B cell (primary cell): ENCODE measurements around the gene ADGRF1. TPM values are rescaled to one million over a fixed set of nuclear protein-coding genes. Genes with fewer than 3 reads are reported as not detected.

Experiments
- ATAC-seq: fragments of 200-7000 bp; cut with Tn5 transposase; one replicate; pipeline ENCODE4 v1.10.0; 2021; ENCODE audit warnings: low read depth, mild to moderate bottlenecking, moderate number of reproducible peaks, moderate library complexity
- CTCF ChIA-PET: fragments of 350-600 bp; sonication (Branson Sonifier 250); formaldehyde crosslinking; loops from one replicate; lab custom pipeline; 2021; ENCODE audit warnings: antibody characterized with exemption, inconsistent platforms; lab: Charles Lee
- POLR2A ChIA-PET: fragments of 350-600 bp; sonication (Branson Sonifier 250); formaldehyde crosslinking; loops from one replicate; lab custom pipeline; 2021; ENCODE audit warnings: antibody characterized with exemption; lab: Charles Lee
- DNase-seq: peaks from one replicate; pipeline ENCODE4 v3.0.0; 2013
- H2AFZ ChIP-seq: 2 replicates; pipeline ENCODE4 v1.6.1; 2012; ENCODE audit warnings: mild to moderate bottlenecking, low read depth, low read length; ENCODE audit not compliant: insufficient read depth, poor library complexity, severe bottlenecking
- H3K27ac ChIP-seq, 2 donors: 1 replicate in 1 of 2; 2 replicates in 1 of 2; pipeline ENCODE4 v1.5.1; 2012 to 2013; ENCODE audit warnings: low read length in 2 of 2, mild to moderate bottlenecking in 2 of 2, moderate library complexity in 1 of 2
- H3K27me3 ChIP-seq, 4 experiments: fragments of 200-600 bp in 1 of 4; sonication (generic) in 1 of 4; replicated peaks in 1 of 4; 1 replicate in 2 of 4; 2 replicates in 2 of 4; pipeline versions ENCODE4 v1.6.1 to v1.7.0; 2013 to 2016; ENCODE audit warnings: low read length in 3 of 4, mild to moderate bottlenecking in 2 of 4, mixed read lengths in 1 of 4, moderate library complexity in 1 of 4; ENCODE audit not compliant: insufficient read depth in 4 of 4, control insufficient read depth in 3 of 4; ENCODE audit errors: control extremely low read depth in 1 of 4
- H3K36me3 ChIP-seq, 2 experiments: replicated peaks in 1 of 2; 1 replicate in 1 of 2; 2 replicates in 1 of 2; pipeline versions ENCODE4 v1.6.1 to v1.7.1; 2013; ENCODE audit warnings: low read length in 1 of 2; ENCODE audit not compliant: insufficient read depth in 2 of 2, control insufficient read depth in 1 of 2; ENCODE audit errors: control extremely low read depth in 1 of 2, extremely low read depth in 1 of 2
- H3K4me1 ChIP-seq, 2 donors: fragments of 200-600 bp in 1 of 2; sonication (generic) in 1 of 2; 1 replicate in 1 of 2; 2 replicates in 1 of 2; pipeline versions ENCODE4 v1.5.1 to v1.6.1; 2013 to 2017; ENCODE audit warnings: low read length in 2 of 2; ENCODE audit not compliant: control insufficient read depth in 2 of 2, insufficient read depth in 2 of 2
- H3K4me2 ChIP-seq: replicated peaks from 2 replicates; pipeline ENCODE3; 2012; ENCODE audit warnings: mild to moderate bottlenecking, low read depth, low read length; ENCODE audit not compliant: poor library complexity, severe bottlenecking
- H3K4me3 ChIP-seq, 5 experiments: fragments of 200-600 bp in 1 of 5; sonication (generic) in 1 of 5; 1 replicate in 3 of 5; 2 replicates in 2 of 5; pipeline versions ENCODE4 v1.5.1 to v1.7.0; 2011 to 2016; ENCODE audit warnings: low read length in 4 of 5, mild to moderate bottlenecking in 4 of 5, low read depth in 2 of 5, control low read depth in 1 of 5, moderate library complexity in 1 of 5; ENCODE audit not compliant: insufficient read depth in 1 of 5; ENCODE audit errors: control extremely low read depth in 1 of 5, extremely low read depth in 1 of 5
- H3K79me2 ChIP-seq: fragments of 200-600 bp; sonication (generic); one replicate; pipeline ENCODE4 v1.6.0; 2016; ENCODE audit warnings: low read length; ENCODE audit not compliant: control insufficient read depth, insufficient read depth
- H3K9ac ChIP-seq: fragments of 200-600 bp; sonication (generic); 2 replicates; pipeline ENCODE4 v1.6.1; 2017; ENCODE audit warnings: mild to moderate bottlenecking, low read length, moderate library complexity
- H3K9me3 ChIP-seq, 3 donors: one replicate each; pipeline versions ENCODE4 v1.6.1 to v1.7.1; 2013; ENCODE audit warnings: low read length in 2 of 3; ENCODE audit not compliant: control insufficient read depth in 2 of 3, insufficient read depth in 1 of 3; ENCODE audit errors: control extremely low read depth in 1 of 3
- H4K20me1 ChIP-seq: 2 replicates; pipeline ENCODE4 v1.6.0; 2012; ENCODE audit warnings: mild to moderate bottlenecking, low read length; ENCODE audit not compliant: insufficient read depth, control insufficient read depth, poor library complexity, severe bottlenecking
- H3K27ac Mint-ChIP-seq: one replicate; pipeline ENCODE4 v1.8.0; 2021; ENCODE audit warnings: mixed read lengths
- H3K27me3 Mint-ChIP-seq: one replicate; pipeline ENCODE4 v1.8.0; 2021; ENCODE audit warnings: mixed read lengths
- H3K4me1 Mint-ChIP-seq: one replicate; pipeline ENCODE4 v1.8.0; 2021; ENCODE audit warnings: mixed read lengths
- H3K4me3 Mint-ChIP-seq: one replicate; pipeline ENCODE4 v1.8.0; 2021; ENCODE audit warnings: mixed read lengths
- H3K9me3 Mint-ChIP-seq: one replicate; pipeline ENCODE4 v1.8.0; 2022; ENCODE audit warnings: mixed read lengths; ENCODE audit not compliant: insufficient read depth
- EZH2 ChIP-seq: IDR thresholded peaks from 2 replicates; pipeline ENCODE4 v1.6.1; 2012; ENCODE audit warnings: borderline replicate concordance, low read depth, mild to moderate bottlenecking, moderate library complexity, low read length; ENCODE audit not compliant: insufficient read depth, poor library complexity, severe bottlenecking
- WGBS: methylation state at CpG from one replicate; pipeline ENCODE4 v1.1.5; 2013; ENCODE audit warnings: missing lambda C conversion rate; ENCODE audit not compliant: insufficient coverage; 5-methylcytosine and 5-hydroxymethylcytosine counted together
- intact Hi-C: fragments of 100-400 bp; cut with micrococcal nuclease; formaldehyde crosslinking; loops from one replicate; pipeline ENCODE4 v1.10.0; 2022
- polyA plus RNA-seq: library from polyadenylated mRNA; depleted of rRNA; stranded (reverse); fragments of >200 nt; gene quantifications from 2 replicates; pipeline ENCODE4 v1.2.3, GENCODE V29; 2012
- total RNA-seq, 2 donors: library from RNA; stranded (reverse); fragments of 120-200 nt in 1 of 2; gene quantifications; 1 replicate in 1 of 2; 2 replicates in 1 of 2; pipeline versions ENCODE4 v1.2.3 to v1.2.4, GENCODE V29; 2013 to 2022
- TF ChIP-seq, protein P1 (sequence below): fragments of 200-600 bp; IDR thresholded peaks from one replicate; pipeline ENCODE4 v1.8.0; 2022; ENCODE audit warnings: antibody characterized with exemption, mild to moderate bottlenecking

ADGRF1 gene
- total and polyA plus RNA-seq, 2 donors (not counting 1 experiment from before 2014, with no cell fraction given), result not detected

DNA sequence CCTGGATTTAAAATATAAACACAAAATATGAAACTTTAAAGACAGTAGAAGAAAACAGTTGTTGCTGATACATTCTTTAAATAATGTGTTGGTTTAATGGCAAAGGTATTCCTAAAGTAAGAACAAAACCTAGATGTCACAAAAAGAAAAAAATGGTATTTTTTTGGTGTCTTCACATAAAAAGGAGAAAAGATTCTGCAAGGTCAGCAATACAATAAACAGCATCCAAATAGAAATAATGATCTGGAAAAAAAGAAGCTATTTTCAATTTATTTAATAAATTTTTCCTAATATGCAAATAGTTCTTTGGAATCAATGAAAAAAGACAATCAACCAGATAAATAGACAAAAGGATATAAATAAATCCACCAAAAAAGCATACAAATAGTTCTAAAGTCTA, 6.5 kb upstream of the ADGRF1 start:
- Histone ChIP-seq H3K4me2 (no peak overlapping the region), H3K27ac (no peak overlapping the region), H3K9ac (no peak overlapping the region), H3K4me3 (no peak overlapping the region), H3K27me3 (no peaks in the 10 kb centered on the region), H2AFZ (no peak overlapping the region), H3K79me2 (no peaks in the 10 kb centered on the region), H3K9me3 (no peaks in the 10 kb centered on the region), H4K20me1 (no peaks in the 10 kb centered on the region), H3K36me3 (no peaks in the 10 kb centered on the region), H3K4me1 (no peaks in the 10 kb centered on the region)
- Mint-ChIP-seq H3K4me3 (no peak overlapping the region), H3K27me3 (peaks cover 11% of the 10 kb centered on the region), H3K4me1 (peaks cover 2% of the 10 kb centered on the region), H3K27ac (no peak overlapping the region), H3K9me3 (no peaks in the 10 kb centered on the region)
- ChIA-PET POLR2A (no interaction called here), CTCF (interaction anchor here (2.3 kb wide), 1 partner anchor 17 kb away, joined by 8 read pairs; no protein-coding TSS in a partner anchor)
- DNase-seq, result no peak
- TF ChIP-seq, protein P1, sequence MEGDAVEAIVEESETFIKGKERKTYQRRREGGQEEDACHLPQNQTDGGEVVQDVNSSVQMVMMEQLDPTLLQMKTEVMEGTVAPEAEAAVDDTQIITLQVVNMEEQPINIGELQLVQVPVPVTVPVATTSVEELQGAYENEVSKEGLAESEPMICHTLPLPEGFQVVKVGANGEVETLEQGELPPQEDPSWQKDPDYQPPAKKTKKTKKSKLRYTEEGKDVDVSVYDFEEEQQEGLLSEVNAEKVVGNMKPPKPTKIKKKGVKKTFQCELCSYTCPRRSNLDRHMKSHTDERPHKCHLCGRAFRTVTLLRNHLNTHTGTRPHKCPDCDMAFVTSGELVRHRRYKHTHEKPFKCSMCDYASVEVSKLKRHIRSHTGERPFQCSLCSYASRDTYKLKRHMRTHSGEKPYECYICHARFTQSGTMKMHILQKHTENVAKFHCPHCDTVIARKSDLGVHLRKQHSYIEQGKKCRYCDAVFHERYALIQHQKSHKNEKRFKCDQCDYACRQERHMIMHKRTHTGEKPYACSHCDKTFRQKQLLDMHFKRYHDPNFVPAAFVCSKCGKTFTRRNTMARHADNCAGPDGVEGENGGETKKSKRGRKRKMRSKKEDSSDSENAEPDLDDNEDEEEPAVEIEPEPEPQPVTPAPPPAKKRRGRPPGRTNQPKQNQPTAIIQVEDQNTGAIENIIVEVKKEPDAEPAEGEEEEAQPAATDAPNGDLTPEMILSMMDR, result no peak
- TF ChIP-seq EZH2, result no peak
- ATAC-seq, result no peak
- intact Hi-C loops, result loop anchor here (5.0 to 10.0 kb wide), 2 partner anchors 204 to 631 kb away; no protein-coding TSS in a partner anchor

DNA sequence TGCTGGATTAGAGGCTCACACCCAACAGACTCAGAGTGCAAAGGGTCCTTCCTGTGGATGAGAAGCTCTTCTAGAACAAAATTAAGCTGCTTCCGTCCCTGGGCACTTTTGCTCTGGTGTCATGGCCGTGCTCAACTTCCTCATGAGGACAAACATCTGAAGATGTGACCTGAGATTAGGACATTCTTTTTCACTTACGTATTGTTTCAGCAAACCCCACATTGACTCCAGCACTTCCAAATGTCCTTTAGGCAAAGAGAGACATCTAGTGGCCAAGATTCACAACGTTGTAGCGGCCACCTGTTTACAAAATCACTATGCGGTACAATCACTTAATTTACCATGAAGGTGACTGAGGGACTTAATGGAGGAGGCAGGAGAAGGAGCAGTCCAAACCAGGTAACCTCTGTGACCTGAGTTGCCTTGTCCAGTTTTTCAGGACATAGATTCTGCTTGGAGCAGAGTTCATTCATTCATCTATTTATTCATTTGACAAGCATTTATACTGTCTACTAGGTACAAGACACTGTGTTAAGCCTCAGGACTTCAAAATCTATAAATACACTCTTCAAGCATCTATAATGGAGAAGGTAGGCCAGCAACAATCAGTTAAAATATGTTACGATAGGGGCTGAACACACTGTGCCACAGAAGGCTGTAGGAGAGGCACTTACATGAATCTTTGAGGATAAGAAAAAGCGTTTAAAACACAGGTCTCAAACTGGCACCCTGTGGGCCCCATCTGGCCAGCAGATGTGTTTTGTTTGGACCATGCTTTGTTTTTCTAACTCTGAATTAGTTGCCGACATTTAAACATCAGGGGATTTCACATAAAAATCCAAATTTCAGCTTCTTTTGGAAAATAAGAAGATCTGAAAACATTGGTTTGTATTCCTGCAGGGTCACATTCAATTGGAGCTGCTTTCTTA, 5.6 kb upstream of the ADGRF1 start:
- no peaks in the 10 kb centered on the region for H3K36me3 ChIP-seq
- H3K27ac ChIP-seq, result no peak overlapping the region
- no peaks in the 10 kb centered on the region for H3K27me3 ChIP-seq
- peak; percentile 17 for ATAC-seq
- DNase-seq, result peak; percentile 35
- H3K4me3 Mint-ChIP-seq, result no peak overlapping the region
- TF ChIP-seq, protein P1, result peak; percentile 65
- no peak for TF ChIP-seq EZH2
- no peak overlapping the region for H3K9ac ChIP-seq
- H3K4me3 ChIP-seq, result no peak overlapping the region
- CTCF ChIA-PET, result interaction anchor here (1.0 to 2.3 kb wide), 3 partner anchors 16 to 25 kb away, joined by 3 to 8 read pairs (median 3); no protein-coding TSS in a partner anchor
- intact Hi-C loops, result loop anchor here (2.0 to 10.0 kb wide), 3 partner anchors 203 to 827 kb away; no protein-coding TSS in a partner anchor
- H3K27me3 Mint-ChIP-seq, result peaks cover 11% of the 10 kb centered on the region
- no peaks in the 10 kb centered on the region for H3K9me3 ChIP-seq
- no peaks in the 10 kb centered on the region for H4K20me1 ChIP-seq
- POLR2A ChIA-PET, result no interaction called here
- no peaks in the 10 kb centered on the region for H3K4me1 ChIP-seq
- no peaks in the 10 kb centered on the region for H3K9me3 Mint-ChIP-seq
- H3K4me1 Mint-ChIP-seq, result peaks cover 2% of the 10 kb centered on the region
- H3K79me2 ChIP-seq, result no peaks in the 10 kb centered on the region
- WGBS, result 40% methylated on average over 4 of the region's 9 CpGs
- no peak overlapping the region for H3K27ac Mint-ChIP-seq
- H3K4me2 ChIP-seq, result no peak overlapping the region
- no peak overlapping the region for H2AFZ ChIP-seq
